NT2/D1 (cell line): ENCODE results near the gene CCSER2.
"Not testable (repeated sequence)": the region's sequence is repeated elsewhere in the genome, so short reads cannot be mapped to it uniquely, and the experiment has no call there.

Experiments used
- DNase-seq: peaks from one replicate; pipeline ENCODE4 v3.0.0-alpha.2; 2011; ENCODE audit warnings: low read depth, low spot score
- H3K27me3 ChIP-seq: 2 replicates; pipeline ENCODE4 v1.6.0; 2011; ENCODE audit warnings: mild to moderate bottlenecking; ENCODE audit not compliant: insufficient read length, insufficient read depth
- H3K36me3 ChIP-seq: 2 replicates; pipeline ENCODE4 v1.6.1; 2011; ENCODE audit warnings: mild to moderate bottlenecking, low read length, mixed read lengths; ENCODE audit not compliant: insufficient read depth, insufficient read length
- H3K4me1 ChIP-seq: 2 replicates; pipeline ENCODE4 v1.5.1; 2011; ENCODE audit not compliant: insufficient read depth, insufficient read length
- H3K4me3 ChIP-seq: 2 replicates; pipeline ENCODE4 v1.5.1; 2011; ENCODE audit warnings: low read depth; ENCODE audit not compliant: insufficient read length
- H3K9ac ChIP-seq: 2 replicates; pipeline ENCODE4 v1.6.0; 2011; ENCODE audit warnings: low read depth; ENCODE audit not compliant: insufficient read length
- H3K9me3 ChIP-seq: 2 replicates; pipeline ENCODE4 v1.5.1; 2011; ENCODE audit warnings: mild to moderate bottlenecking, low read length; ENCODE audit not compliant: insufficient read depth
- SUZ12 ChIP-seq: IDR thresholded peaks from 2 replicates; pipeline ENCODE4 v1.6.1; 2011; ENCODE audit not compliant: insufficient read length, insufficient read depth; ENCODE audit errors: extremely low read depth
- YY1 ChIP-seq: IDR thresholded peaks from 2 replicates; pipeline ENCODE4 v1.6.1; 2011; ENCODE audit not compliant: insufficient read length, insufficient read depth
- ZNF274 ChIP-seq: IDR thresholded peaks from 2 replicates; pipeline ENCODE4 v1.6.1; 2011; ENCODE audit warnings: mild to moderate bottlenecking, low read depth, low read length

CCSER2 gene, protein sequence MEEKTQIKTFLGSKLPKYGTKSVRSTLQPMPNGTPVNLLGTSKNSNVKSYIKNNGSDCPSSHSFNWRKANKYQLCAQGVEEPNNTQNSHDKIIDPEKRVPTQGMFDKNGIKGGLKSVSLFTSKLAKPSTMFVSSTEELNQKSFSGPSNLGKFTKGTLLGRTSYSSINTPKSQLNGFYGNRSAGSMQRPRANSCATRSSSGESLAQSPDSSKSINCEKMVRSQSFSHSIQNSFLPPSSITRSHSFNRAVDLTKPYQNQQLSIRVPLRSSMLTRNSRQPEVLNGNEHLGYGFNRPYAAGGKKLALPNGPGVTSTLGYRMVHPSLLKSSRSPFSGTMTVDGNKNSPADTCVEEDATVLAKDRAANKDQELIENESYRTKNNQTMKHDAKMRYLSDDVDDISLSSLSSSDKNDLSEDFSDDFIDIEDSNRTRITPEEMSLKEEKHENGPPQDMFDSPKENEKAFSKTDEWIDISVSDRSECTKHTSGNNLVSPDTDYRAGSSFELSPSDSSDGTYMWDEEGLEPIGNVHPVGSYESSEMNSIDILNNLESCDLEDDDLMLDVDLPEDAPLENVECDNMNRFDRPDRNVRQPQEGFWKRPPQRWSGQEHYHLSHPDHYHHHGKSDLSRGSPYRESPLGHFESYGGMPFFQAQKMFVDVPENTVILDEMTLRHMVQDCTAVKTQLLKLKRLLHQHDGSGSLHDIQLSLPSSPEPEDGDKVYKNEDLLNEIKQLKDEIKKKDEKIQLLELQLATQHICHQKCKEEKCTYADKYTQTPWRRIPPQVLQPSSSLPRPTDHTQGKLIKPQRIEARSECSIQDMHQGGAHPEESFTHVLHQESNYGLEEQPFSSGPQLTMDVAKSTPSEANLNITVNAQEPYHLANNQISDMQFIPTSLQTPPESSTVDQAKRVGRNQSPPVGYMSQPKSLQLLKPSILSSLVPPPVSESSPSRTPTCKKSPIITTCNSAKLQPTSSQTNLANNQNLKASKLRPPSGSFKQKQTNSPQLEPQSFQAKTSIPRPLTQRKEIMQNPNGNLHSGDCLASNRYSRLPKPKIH

DNA sequence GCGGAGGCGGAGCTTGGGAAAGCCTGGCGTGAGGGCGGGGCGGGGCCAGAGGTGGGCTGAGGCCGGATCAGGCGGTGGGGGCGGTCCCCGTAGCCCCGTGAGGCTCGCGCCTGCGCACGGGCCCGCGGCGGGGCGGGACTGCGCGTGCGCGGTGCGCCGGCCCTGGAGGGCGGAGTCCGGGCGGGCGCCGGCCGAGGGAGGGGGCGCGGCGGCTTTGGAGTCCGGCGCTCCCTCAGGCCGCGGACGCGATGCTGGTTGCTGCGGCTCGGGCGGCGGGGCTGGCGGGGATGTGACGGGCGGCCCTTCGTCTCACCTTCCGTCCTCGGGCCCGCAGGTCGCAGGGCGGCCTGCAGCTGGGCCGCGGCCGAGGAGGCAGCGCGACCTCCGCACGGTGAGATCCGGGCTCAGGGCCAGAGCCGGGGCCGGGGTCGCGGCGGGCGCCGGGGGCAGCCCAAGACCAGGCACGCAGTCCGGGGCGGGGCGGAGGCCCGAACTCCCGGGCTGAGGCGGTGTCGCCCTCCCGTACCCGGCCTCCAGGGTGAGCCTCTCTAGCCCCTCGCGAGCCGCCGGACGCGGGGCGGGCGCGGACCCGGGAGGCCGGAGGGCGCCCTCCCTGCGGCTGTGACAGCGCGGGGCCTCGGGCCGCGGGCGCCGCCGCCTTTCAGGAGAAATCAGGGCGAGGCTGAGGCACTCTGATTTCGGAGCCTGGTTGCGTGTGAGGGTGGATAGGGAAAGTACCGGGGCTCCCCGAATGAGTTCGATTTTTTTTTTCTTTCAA is at the start of gene CCSER2:
TSS of gene CCSER2 (plus strand) at position 172 of the 778 bp plus-strand sequence. CDS start 42,464 bp downstream, outside the sequence.
- peak; percentile 79 for DNase-seq
- TF ChIP-seq ZNF274 (no peak), SUZ12 (no peak), YY1 (no peak)

DNA sequence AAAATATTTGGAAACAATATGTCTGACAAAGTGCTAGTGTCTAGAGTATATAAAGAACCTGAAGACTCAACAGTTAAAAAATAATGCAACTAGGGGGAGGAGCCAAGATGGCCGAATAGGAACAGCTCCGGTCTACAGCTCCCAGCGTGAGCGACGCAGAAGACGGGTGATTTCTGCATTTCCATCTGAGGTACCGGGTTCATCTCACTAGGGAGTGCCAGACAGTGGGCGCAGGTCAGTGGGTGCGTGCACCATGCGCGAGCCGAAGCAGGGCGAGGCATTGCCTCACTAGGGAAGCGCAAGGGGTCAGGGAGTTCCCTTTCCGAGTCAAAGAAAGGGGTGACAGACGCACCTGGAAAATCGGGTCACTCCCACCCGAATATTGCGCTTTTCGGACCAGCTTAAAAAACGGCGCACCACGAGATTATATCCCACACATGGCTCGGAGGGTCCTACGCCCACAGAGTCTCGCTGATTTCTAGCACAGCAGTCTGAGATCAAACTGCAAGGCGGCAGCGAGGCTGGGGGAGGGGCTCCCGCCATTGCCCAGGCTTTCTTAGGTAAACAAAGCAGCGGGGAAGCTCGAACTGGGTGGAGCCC is 48.4 kb upstream of the CCSER2 start:
- not testable (repeated sequence) for H3K9ac ChIP-seq, H3K36me3 ChIP-seq, DNase-seq, H3K9me3 ChIP-seq, H3K4me1 ChIP-seq, H3K27me3 ChIP-seq
- peak overlapping the region; percentile 22 for H3K4me3 ChIP-seq

More for the DNA sequence above, at the start of gene CCSER2:
- H3K36me3 ChIP-seq: peaks cover 6% of the 10 kb centered on the region
- H3K9me3 ChIP-seq: no peaks in the 10 kb centered on the region
- peak within 1 kb of the TSS; percentile 80 for H3K4me3 ChIP-seq
- H3K9ac ChIP-seq: peak within 1 kb of the TSS; percentile 81
- H3K4me1 ChIP-seq: no peaks in the 10 kb centered on the region
- no peaks in the 10 kb centered on the region for H3K27me3 ChIP-seq

DNA sequence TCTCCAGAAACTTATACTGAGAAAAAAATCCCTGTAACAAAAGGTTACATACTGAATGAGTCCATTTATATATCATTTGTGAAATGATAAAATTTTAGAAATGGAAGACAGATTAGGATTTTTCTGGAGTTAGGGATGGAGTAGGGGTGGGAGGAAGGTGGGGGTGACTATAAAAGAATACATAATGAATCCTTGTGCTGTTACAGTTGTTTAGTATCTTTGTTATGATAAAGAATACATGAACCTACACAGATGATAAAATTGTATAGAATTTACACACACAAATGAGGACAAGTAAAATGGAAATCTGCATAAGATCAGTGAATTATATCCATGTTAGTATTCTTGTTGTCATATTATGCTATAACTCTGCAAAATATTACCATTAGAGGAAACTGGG is 41.7 kb upstream of the CCSER2 start:
- Histone ChIP-seq H3K27me3 (no peaks in the 10 kb centered on the region), H3K36me3 (no peaks in the 10 kb centered on the region), H3K4me1 (no peaks in the 10 kb centered on the region), H3K9ac (no peak overlapping the region), H3K9me3 (no peaks in the 10 kb centered on the region), H3K4me3 (no peak overlapping the region)
- no peak for DNase-seq
- TF ChIP-seq YY1 (no peak), ZNF274 (no peak), SUZ12 (no peak)

DNA sequence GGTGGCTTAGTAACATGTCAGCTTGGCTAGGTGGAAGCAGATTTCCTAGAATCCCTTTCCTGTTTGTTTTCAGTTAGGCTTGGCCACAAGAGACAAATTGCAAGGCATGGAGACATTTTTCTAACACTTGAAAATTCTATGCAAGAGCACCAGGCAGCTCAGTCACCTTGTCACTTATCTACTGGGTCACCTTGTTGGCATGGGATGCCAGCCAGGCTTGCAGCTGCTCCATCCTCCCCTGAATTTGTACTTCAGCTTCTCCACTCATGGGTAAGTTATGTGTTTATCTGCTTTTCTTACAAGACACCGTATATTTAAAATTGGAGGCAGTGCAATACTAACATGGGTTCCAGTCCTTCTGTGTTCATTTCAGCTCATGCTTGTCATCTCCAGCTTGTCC is 40.2 kb upstream of the CCSER2 start:
- TF ChIP-seq ZNF274 (no peak), YY1 (no peak), SUZ12 (no peak)
- no peaks in the 10 kb centered on the region for H3K9me3 ChIP-seq

DNA sequence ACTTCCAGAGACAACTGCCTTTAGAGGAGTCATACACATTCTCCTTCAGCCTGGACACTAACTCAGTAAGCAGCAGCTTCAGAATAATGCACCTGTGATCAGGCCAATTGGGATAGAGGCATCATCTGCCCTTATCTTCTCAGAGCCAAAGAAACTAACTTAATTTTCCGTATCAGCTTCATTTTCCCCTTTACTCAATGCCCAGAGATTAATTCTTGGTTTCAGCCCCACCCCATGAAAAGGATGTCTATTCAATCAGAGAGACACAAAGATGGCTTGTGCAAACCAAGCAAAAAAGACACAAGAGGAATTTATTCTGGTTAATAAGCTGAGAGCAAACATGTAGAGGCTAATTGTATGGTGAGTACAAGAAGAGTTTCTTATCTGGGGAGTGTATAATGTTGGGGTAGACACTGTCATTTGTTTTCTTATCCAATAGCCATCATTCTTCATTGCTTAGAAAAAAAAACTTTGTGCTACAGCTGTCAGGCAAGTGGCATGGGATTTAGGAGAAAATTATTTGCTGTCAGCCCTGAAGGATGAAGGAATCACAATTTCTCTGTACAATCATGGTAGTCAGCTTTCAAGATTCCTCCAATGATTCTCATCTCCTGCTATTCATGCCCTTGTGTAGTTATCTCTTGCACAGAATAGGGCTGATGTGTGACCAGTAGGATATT is 38.7 kb upstream of the CCSER2 start:
- Histone ChIP-seq H3K4me3 (no peak overlapping the region), H3K36me3 (no peaks in the 10 kb centered on the region), H3K9ac (no peak overlapping the region), H3K27me3 (no peaks in the 10 kb centered on the region), H3K9me3 (no peaks in the 10 kb centered on the region), H3K4me1 (no peaks in the 10 kb centered on the region)
- no peak for DNase-seq
- TF ChIP-seq SUZ12: no peak

More for the DNA sequence above, 40.2 kb upstream of the CCSER2 start:
- Histone ChIP-seq H3K36me3 (no peaks in the 10 kb centered on the region), H3K9ac (no peak overlapping the region), H3K4me1 (no peaks in the 10 kb centered on the region), H3K27me3 (no peaks in the 10 kb centered on the region), H3K4me3 (no peak overlapping the region)
- no peak for DNase-seq

DNA sequence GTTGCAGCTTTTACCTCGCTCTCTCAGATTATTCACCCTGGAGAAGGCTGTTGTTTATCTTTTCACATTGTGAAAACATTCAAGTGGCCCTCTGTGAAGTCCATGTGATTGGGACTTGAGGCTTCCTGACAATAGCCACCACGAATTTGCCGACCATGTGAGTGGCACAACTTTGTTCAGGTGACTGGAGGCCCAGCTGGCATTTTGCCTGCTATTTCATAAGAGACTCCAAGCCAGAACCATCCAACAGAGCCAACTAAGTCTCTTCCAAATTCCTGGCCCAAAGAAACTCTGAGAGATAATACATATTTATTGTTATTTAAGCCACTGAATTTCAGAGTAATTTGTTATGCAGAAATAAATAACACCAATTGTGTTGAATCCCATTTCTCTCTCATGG is 38.2 kb upstream of the CCSER2 start:
- Histone ChIP-seq H3K4me3 (no peak overlapping the region), H3K27me3 (no peaks in the 10 kb centered on the region), H3K9ac (no peak overlapping the region), H3K9me3 (no peaks in the 10 kb centered on the region), H3K36me3 (no peaks in the 10 kb centered on the region), H3K4me1 (no peaks in the 10 kb centered on the region)
- no peak for TF ChIP-seq SUZ12
- no peak for TF ChIP-seq YY1
- DNase-seq: no peak
